BLaER1 treated with 17β-estradiol and CSF1 and Interleukin-3, amounts not matched to agents 10 nM and 100 nM (cell line): Measurements from ENCODE around the gene ANKRD11.

Source experiments
- H3K27ac ChIP-seq, 11 experiments: shearing (Covaris generic); formaldehyde crosslinking; 2 replicates each; pipeline ENCODE4 v1.8.1; 2022
- H3K27me3 ChIP-seq, 11 experiments: shearing (Covaris generic); formaldehyde crosslinking; 2 replicates each; pipeline ENCODE4 v1.8.1; 2022
- H3K36me3 ChIP-seq, 11 experiments: shearing (Covaris generic); formaldehyde crosslinking; 2 replicates each; pipeline ENCODE4 v1.8.1; 2022
- H3K4me1 ChIP-seq, 10 experiments: shearing (Covaris generic); formaldehyde crosslinking; 2 replicates each; pipeline ENCODE4 v1.8.1; 2022
- H3K4me2 ChIP-seq, 11 experiments: shearing (Covaris generic); formaldehyde crosslinking; 2 replicates each; pipeline ENCODE4 v1.8.1; 2022
- H3K4me3 ChIP-seq, 10 experiments: shearing (Covaris generic); formaldehyde crosslinking; 2 replicates each; pipeline ENCODE4 v1.8.1; 2022
- H3K9ac ChIP-seq, 11 experiments: shearing (Covaris generic); formaldehyde crosslinking; 2 replicates each; pipeline ENCODE4 v1.8.1; 2022
- H3K9me3 ChIP-seq, 11 experiments: shearing (Covaris generic); formaldehyde crosslinking; replicated peaks in 1 of 11; 2 replicates each; pipeline ENCODE4 v1.8.1; 2022
- H4K20me1 ChIP-seq, 11 experiments: shearing (Covaris generic); formaldehyde crosslinking; 2 replicates each; pipeline ENCODE4 v1.8.1; 2022
- Cebpa-rat ChIP-seq, 11 experiments: shearing (Covaris generic); IDR thresholded peaks; 2 replicates each; pipeline ENCODE4 v1.8.1; 2022

The ANKRD11 gene

DNA sequence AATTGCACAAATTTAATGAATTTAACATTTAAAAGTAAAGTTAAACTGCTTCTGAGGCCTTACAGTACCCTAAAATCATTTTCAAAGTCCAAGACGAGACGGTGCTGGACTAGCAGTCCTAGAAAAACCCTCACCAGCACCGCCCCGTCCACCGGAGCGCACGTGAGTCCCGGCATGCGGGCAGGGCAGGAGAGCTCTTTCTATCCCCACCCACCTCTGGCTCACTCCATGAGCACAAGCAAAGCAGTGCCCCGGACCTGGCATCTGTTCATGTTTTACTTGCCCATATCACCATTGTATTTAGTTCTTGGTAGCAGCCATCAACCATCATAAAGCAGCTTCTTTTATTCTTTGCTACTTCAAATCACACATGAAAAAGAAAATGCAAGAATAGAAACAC lies 41.7 kb downstream of the ANKRD11 start:
- no peak overlapping the region for H3K27ac ChIP-seq
- peaks cover 100% of the 10 kb centered on the region in 11 experiments for H4K20me1 ChIP-seq
- H3K27me3 ChIP-seq, result no peaks in the 10 kb centered on the region
- no peak for TF ChIP-seq Cebpa-rat (IDR thresholded peaks at IDR 0.05)
- peaks cover 85 to 100% (median 97%) of the 10 kb centered on the region in 10 experiments for H3K4me1 ChIP-seq
- no peaks in the 10 kb centered on the region for H3K9me3 ChIP-seq
- peaks cover 0 to 12% (median 7%) of the 10 kb centered on the region in 11 experiments; a peak in 6 of 22 replicates for H3K36me3 ChIP-seq
- peak overlapping the region; percentile 21 to 98 (median 89); a peak in 19 of 22 replicates for H3K4me2 ChIP-seq
- no peak overlapping the region for H3K9ac ChIP-seq
- H3K4me3 ChIP-seq, result no peak overlapping the region

DNA sequence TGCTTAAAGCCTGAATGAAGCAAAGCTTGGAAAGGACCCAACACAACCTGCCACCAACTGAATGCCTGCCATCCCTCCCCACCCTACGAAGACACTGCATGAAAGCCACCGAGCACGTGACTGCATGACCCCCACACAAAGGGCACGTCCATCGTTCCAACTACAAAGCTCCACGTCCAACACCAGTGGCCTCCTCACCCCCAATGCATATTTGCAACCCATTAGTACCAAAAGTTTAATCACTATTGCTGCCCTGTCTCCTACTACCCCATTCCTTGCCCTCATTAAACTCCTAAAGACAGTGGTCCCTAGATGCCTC lies 43.4 kb downstream of the ANKRD11 start:
- peaks cover 100% of the 10 kb centered on the region in 11 experiments for H4K20me1 ChIP-seq
- peaks cover 90 to 100% (median 97%) of the 10 kb centered on the region in 10 experiments for H3K4me1 ChIP-seq

DNA sequence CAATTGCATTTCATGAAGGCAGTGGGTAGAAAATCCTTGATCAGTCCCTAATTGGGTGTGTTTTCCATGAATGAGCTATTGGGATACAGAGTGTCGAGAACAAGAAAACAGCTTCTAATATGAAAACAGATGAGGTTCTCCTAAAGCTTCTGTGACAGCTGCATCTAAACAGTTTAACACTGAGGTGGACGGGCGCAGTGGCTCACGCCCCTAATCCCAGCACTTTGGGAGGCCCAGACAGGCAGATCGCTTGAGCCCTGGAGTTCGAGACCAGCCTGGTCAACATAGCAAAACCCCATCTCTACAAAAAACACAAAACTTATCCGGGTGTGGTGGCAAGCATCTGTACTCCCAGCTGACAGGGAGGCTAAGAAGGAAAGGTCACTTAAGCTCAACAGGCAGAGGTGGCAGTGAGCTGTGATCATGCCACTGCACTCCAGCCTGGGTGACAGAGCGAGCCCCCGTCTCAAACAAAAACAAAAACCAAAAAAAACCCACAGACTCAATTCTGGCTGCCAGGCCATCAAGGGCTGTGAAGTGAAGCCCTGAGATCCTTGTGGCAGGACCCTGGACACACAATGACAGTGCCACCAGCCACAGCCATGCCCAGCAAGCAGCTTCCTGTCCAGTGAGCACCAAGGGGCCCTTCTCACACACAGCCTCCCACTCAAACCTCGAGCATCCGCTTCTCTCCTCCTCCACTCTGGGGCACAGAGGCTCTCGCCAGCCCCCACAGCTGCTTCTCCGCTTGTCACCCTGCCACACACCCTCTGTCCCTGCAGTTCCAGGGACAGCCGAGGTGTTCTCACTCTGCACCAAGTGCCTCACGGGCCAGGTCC lies 44.0 kb downstream of the ANKRD11 start:
- H3K27ac ChIP-seq, result peak overlapping the region in 10 of 11 experiments; percentile 1 to 53 (median 23); a peak in 17 of 22 replicates
- H3K4me2 ChIP-seq, result peak overlapping the region; percentile 76 to 98 (median 90)
- no peaks in the 10 kb centered on the region for H3K9me3 ChIP-seq
- peaks cover 100% of the 10 kb centered on the region in 11 experiments for H4K20me1 ChIP-seq
- peak overlapping the region in 1 of 10 experiments; percentile 24; a peak in 3 of 20 replicates for H3K4me3 ChIP-seq
- H3K27me3 ChIP-seq, result no peaks in the 10 kb centered on the region
- H3K36me3 ChIP-seq, result peaks cover 0 to 14% (median 8%) of the 10 kb centered on the region in 11 experiments; a peak in 8 of 22 replicates
- TF ChIP-seq Cebpa-rat (IDR thresholded peaks at IDR 0.05), result no peak
- peaks cover 96 to 100% (median 99%) of the 10 kb centered on the region in 10 experiments for H3K4me1 ChIP-seq
- peak overlapping the region; percentile 10 to 65 (median 48); a peak in 19 of 22 replicates for H3K9ac ChIP-seq

More for the DNA sequence above, 43.4 kb downstream of the ANKRD11 start:
- H3K4me2 ChIP-seq, result peak overlapping the region; percentile 76 to 98 (median 90)
- peak overlapping the region in 1 of 10 experiments; percentile 24; a peak in 3 of 20 replicates for H3K4me3 ChIP-seq
- H3K9ac ChIP-seq, result peak overlapping the region; percentile 10 to 65 (median 48); a peak in 18 of 22 replicates
- peak overlapping the region in 7 of 11 experiments; percentile 1 to 53 (median 26); a peak in 12 of 22 replicates for H3K27ac ChIP-seq
- H3K36me3 ChIP-seq, result peaks cover 0 to 12% (median 8%) of the 10 kb centered on the region in 11 experiments; a peak in 8 of 22 replicates
- H3K27me3 ChIP-seq, result no peaks in the 10 kb centered on the region
- H3K9me3 ChIP-seq, result no peaks in the 10 kb centered on the region
- TF ChIP-seq Cebpa-rat (IDR thresholded peaks at IDR 0.05), result no peak

DNA sequence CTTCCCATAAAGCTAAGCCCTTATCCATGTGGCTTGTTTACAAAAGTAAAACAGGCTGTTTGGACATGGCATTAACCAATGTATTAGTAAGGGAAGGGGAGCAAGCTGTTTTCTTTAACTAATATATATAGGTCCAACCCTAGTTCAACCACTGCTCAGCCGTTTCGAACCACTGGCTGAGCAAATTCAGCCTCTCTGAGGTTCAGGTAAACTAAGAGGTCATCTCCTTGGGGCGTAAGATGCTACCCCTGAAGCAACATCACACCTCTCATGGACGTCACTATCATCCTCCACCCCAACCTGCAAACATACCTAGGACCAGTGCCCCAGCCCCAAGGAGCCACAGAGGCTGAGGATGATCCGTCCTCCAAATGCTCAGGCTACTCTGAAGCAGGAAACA lies 45.2 kb downstream of the ANKRD11 start:
- peaks cover 0 to 14% (median 8%) of the 10 kb centered on the region in 11 experiments; a peak in 10 of 22 replicates for H3K36me3 ChIP-seq
- H4K20me1 ChIP-seq, result peaks cover 100% of the 10 kb centered on the region in 11 experiments
- H3K9me3 ChIP-seq, result no peaks in the 10 kb centered on the region
- peak overlapping the region; percentile 76 to 98 (median 90) for H3K4me2 ChIP-seq
- TF ChIP-seq Cebpa-rat (IDR thresholded peaks at IDR 0.05), result no peak
- H3K4me1 ChIP-seq, result peaks cover 97 to 100% (median 100%) of the 10 kb centered on the region in 10 experiments
- peak overlapping the region in 6 of 11 experiments; percentile 9 to 46 (median 36); a peak in 7 of 22 replicates for H3K27ac ChIP-seq
- H3K4me3 ChIP-seq, result peak overlapping the region in 1 of 10 experiments; percentile 38; a peak in 1 of 20 replicates
- H3K9ac ChIP-seq, result peak overlapping the region in 7 of 11 experiments; percentile 1 to 65 (median 48); a peak in 13 of 22 replicates
- H3K27me3 ChIP-seq, result no peaks in the 10 kb centered on the region

DNA sequence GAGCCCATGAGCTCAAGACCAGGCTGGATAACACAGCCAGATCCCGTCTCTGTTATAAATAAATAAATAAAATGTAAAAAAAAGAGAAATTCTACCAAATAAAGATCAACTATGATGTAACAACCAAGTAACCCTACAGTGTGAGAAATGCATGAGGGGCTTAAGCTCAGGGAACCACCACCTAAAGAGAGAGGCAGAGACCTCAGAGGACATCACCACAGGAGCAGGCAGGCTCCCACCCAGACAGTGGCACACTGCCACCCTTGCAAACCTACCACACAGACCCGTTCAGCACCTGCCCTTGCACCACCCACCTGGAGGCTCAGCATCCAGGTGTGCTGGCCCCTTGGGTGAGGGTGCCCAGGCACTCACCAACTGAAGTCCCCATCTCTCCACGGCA lies 45.6 kb downstream of the ANKRD11 start:
- H4K20me1 ChIP-seq, result peaks cover 100% of the 10 kb centered on the region in 11 experiments
- H3K9ac ChIP-seq, result peak overlapping the region in 8 of 11 experiments; percentile 1 to 65 (median 46); a peak in 13 of 22 replicates
- peaks cover 97 to 100% (median 100%) of the 10 kb centered on the region in 10 experiments for H3K4me1 ChIP-seq
- H3K36me3 ChIP-seq, result peaks cover 0 to 19% (median 10%) of the 10 kb centered on the region in 11 experiments; a peak in 16 of 22 replicates
- H3K9me3 ChIP-seq, result no peaks in the 10 kb centered on the region
- H3K4me2 ChIP-seq, result peak overlapping the region; percentile 76 to 98 (median 90)
- H3K27me3 ChIP-seq, result no peaks in the 10 kb centered on the region
- peak overlapping the region in 1 of 10 experiments; percentile 38; a peak in 1 of 20 replicates for H3K4me3 ChIP-seq
- H3K27ac ChIP-seq, result peak overlapping the region in 7 of 11 experiments; percentile 9 to 52 (median 42); a peak in 11 of 22 replicates
- no peak for TF ChIP-seq Cebpa-rat (IDR thresholded peaks at IDR 0.05)

DNA sequence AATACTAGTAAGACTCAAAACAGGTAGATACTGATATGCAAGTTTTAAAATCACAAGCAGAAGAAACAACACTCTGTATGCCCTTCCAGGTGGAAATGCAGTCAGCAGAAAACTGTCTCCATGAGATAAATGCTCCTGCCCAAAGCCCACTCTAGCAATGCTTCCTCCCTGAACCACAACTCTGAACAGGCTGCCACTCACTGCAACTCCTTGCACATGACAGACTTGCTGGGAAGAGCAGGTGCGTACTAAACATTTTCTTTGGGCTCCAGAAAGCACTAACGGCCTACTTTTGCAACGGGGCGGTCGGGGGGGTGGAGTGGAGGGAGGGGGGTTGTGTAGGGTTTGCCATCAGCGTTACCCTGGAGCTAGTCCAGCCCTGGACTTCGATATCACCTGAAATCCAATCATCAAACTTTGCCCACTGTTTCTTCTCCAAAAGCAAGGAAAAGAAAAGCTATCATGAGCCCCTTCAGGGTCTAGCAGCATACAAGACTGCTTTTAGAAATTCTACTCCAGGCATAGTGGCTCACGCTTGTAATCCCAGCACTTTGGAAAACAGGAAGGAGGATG lies 46.1 kb downstream of the ANKRD11 start:
- Histone ChIP-seq H3K9ac (peak overlapping the region in 8 of 11 experiments; percentile 0 to 65 (median 46); a peak in 11 of 22 replicates), H3K27ac (peak overlapping the region in 7 of 11 experiments; percentile 8 to 52 (median 42); a peak in 8 of 22 replicates), H3K36me3 (peaks cover 0 to 23% (median 14%) of the 10 kb centered on the region in 11 experiments; a peak in 18 of 22 replicates), H3K4me1 (peaks cover 95 to 100% (median 100%) of the 10 kb centered on the region in 10 experiments), H3K9me3 (no peaks in the 10 kb centered on the region), H3K4me3 (peak overlapping the region in 1 of 10 experiments; percentile 38; a peak in 1 of 20 replicates), H3K27me3 (no peaks in the 10 kb centered on the region), H3K4me2 (peak overlapping the region; percentile 76 to 98 (median 90)), H4K20me1 (peaks cover 100% of the 10 kb centered on the region in 11 experiments)
- TF ChIP-seq Cebpa-rat (IDR thresholded peaks at IDR 0.05), result no peak

DNA sequence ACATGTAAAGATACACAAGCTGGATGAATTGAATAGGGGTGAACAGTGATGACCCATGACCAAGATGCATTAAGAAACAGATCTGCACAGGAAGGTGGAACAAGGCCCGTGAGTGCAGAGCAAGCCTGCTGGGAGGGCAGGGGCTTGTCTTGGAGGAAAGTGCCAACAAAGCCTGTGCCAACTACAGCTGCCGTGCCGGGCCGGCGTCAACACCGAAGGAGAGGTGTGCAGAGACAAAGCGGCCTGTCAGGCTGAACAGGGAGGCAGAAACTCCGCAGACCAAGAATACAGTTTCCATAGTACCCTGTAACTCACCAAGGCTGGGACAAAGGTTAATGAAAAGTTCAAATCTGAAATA lies 46.7 kb downstream of the ANKRD11 start:
- H3K27me3 ChIP-seq, result no peaks in the 10 kb centered on the region
- H3K4me1 ChIP-seq, result peaks cover 91 to 100% (median 96%) of the 10 kb centered on the region in 10 experiments
- peak overlapping the region; percentile 76 to 98 (median 90) for H3K4me2 ChIP-seq
- H3K9ac ChIP-seq, result peak overlapping the region in 4 of 11 experiments; percentile 0 to 49 (median 44); a peak in 5 of 22 replicates
- peaks cover under 1 to 22% (median 17%) of the 10 kb centered on the region in 11 experiments; a peak in 19 of 22 replicates for H3K36me3 ChIP-seq
- H3K27ac ChIP-seq, result peak overlapping the region in 3 of 11 experiments; percentile 3 to 46 (median 8); a peak in 2 of 22 replicates
- TF ChIP-seq Cebpa-rat (IDR thresholded peaks at IDR 0.05), result no peak
- peaks cover 100% of the 10 kb centered on the region in 11 experiments for H4K20me1 ChIP-seq
- H3K9me3 ChIP-seq, result no peaks in the 10 kb centered on the region
- H3K4me3 ChIP-seq, result no peak overlapping the region

DNA sequence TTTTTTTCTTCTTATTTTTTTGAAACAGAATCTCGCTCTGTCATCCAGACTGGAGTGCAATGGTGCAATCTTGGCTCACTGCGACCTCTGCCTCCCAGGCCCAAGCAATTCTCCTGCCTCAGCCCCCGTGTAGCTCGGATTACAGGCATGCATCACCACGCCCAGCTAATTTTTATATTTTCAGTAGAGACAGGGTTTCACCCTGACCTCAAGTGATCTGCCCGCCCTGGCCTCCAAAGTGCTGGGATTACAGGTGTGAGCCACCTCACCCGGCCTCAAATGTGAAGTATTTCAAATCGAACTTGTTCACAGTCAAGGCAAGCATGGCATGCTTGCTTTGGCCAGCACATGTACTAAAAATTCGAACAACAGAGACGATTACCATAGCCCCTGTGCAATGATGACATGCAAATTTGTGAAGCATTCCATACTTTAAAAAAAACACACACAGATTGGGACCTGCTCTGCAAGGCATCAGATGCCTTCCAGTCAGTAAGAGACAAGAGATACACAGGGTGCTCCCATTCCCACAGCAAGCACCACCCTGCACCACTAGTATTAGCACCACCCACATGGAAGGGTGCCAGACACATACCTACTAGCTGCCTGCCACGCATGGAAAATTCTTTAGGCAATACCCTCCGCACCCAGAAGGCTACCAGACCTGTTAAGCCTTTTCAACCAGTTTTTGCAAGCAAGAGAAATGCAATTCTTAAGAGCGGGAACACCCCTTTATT lies 47.2 kb downstream of the ANKRD11 start:
- no peaks in the 10 kb centered on the region for H3K9me3 ChIP-seq
- H3K4me1 ChIP-seq, result peaks cover 91 to 100% (median 96%) of the 10 kb centered on the region in 10 experiments
- no peak overlapping the region for H3K4me3 ChIP-seq
- TF ChIP-seq Cebpa-rat (IDR thresholded peaks at IDR 0.05), result no peak
- H3K9ac ChIP-seq, result peak overlapping the region in 9 of 11 experiments; percentile 0 to 49 (median 33); a peak in 13 of 22 replicates
- peak overlapping the region; percentile 76 to 98 (median 90) for H3K4me2 ChIP-seq
- no peaks in the 10 kb centered on the region for H3K27me3 ChIP-seq
- peak overlapping the region in 9 of 11 experiments; percentile 13 to 56 (median 50); a peak in 14 of 22 replicates for H3K27ac ChIP-seq
- H3K36me3 ChIP-seq, result peaks cover 4 to 26% (median 20%) of the 10 kb centered on the region in 11 experiments; a peak in 20 of 22 replicates
- H4K20me1 ChIP-seq, result peaks cover 100% of the 10 kb centered on the region in 11 experiments
